Measurements from ENCODE around the gene SCN3A. TPM values are rescaled to one million over a fixed set of nuclear protein-coding genes. Genes with fewer than 3 reads are reported as not detected.

Gene SCN3A
- total and polyA plus RNA-seq, 10 of the 15 experiments (the other 5 are each of a cell fraction or from before 2014, with no cell fraction given): 0.04 to 0.34 (median 0.06) TPM; not detected in 3

DNA sequence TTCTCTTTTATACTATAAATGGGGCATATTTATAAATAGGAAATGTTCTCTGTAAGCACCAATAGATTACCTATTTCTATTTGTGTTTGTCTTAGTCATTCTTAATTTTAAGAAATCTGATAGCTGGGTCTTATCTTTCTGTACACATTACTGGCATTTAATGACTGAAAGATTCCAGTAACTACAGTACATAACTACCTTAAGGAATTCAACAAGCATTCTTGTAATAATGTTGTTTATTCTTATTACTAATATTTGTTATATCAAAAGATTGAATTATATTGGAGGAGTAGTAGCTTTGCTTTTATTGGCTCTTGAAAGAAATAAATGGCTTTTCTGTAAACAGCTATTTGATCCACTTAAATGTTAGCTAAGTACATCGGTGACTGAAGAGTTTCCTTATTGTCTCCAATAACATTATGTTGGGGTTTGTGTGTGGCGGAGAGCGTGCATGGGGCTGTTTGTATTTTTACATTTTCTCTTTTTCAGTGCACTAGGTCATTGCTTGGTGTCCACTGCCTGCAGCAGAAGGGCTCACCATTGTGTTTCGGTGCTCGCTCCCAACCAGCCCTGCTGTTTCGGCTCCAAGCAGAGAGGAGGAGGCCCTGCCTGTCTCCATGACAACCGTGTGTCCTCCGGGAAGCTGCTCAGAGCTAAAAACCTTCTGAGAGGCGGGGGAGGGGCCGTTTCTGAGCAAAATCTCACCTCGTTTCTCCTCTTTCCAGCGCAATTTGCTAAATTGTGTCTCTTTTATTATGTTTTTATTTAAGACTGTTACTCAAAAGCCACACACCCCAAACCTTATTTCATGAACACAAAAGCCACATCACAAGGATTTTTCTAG is 136.0 kb downstream of the SCN3A start:
- Histone ChIP-seq H3K4me3 (no peak overlapping the region), H3K4me1 (ENCODE audit: control insufficient read depth, insufficient read depth, low read length) (no peaks in the 10 kb centered on the region), H4K20me1 (ENCODE audit: control insufficient read depth, insufficient read depth) (no peaks in the 10 kb centered on the region), H3K79me2 (ENCODE audit: control insufficient read depth, insufficient read depth, low read length) (no peaks in the 10 kb centered on the region), H3K4me2 (ENCODE audit: control insufficient read depth, insufficient read depth) (no peak overlapping the region), H3K9me3 (replicated peaks; ENCODE audit: control insufficient read depth, insufficient read depth, low read length) (no peaks in the 10 kb centered on the region), H2AFZ (ENCODE audit: control insufficient read depth, low read depth, low read length) (no peak overlapping the region), H3K36me3 (ENCODE audit: control insufficient read depth in 2 of 2, insufficient read depth in 2 of 2, low read length in 1 of 2) (no peaks in the 10 kb centered on the region), H3K9ac (ENCODE audit: control insufficient read depth, insufficient read depth, low read length) (no peak overlapping the region), H3K27ac (ENCODE audit: control insufficient read depth, insufficient read depth) (no peak overlapping the region), H3K27me3 (replicated peaks in 1 of 2; ENCODE audit: control insufficient read depth in 2 of 2, insufficient read depth in 2 of 2, low read length in 1 of 2) (no peaks in the 10 kb centered on the region)
- ATAC-seq (no peak), DNase-seq (ENCODE audit: low read depth, low spot score) (no peak), FAIRE-seq (no peak)
- ChIA-PET CTCF (interaction anchor here (0.6 kb wide), 1 partner anchor 54 kb away, joined by 3 read pairs; no protein-coding TSS in a partner anchor), RAD21 (ENCODE audit: unreplicated experiment) (no interaction called here), SMC1A (ENCODE audit: uncharacterized antibody, unreplicated experiment) (no interaction called here), POLR2A (no interaction called here)
- TF ChIP-seq MTA2 (IDR thresholded peaks at IDR 0.05; ENCODE audit: low read depth) (no peak), CBFB (IDR thresholded peaks at IDR 0.05; ENCODE audit: low read depth) (no peak), MYB (IDR thresholded peaks at IDR 0.05; ENCODE audit: borderline replicate concordance, low read depth, low read length) (no peak), YBX1 (IDR thresholded peaks at IDR 0.05) (no peak)
- TF ChIP-seq, protein P1, sequence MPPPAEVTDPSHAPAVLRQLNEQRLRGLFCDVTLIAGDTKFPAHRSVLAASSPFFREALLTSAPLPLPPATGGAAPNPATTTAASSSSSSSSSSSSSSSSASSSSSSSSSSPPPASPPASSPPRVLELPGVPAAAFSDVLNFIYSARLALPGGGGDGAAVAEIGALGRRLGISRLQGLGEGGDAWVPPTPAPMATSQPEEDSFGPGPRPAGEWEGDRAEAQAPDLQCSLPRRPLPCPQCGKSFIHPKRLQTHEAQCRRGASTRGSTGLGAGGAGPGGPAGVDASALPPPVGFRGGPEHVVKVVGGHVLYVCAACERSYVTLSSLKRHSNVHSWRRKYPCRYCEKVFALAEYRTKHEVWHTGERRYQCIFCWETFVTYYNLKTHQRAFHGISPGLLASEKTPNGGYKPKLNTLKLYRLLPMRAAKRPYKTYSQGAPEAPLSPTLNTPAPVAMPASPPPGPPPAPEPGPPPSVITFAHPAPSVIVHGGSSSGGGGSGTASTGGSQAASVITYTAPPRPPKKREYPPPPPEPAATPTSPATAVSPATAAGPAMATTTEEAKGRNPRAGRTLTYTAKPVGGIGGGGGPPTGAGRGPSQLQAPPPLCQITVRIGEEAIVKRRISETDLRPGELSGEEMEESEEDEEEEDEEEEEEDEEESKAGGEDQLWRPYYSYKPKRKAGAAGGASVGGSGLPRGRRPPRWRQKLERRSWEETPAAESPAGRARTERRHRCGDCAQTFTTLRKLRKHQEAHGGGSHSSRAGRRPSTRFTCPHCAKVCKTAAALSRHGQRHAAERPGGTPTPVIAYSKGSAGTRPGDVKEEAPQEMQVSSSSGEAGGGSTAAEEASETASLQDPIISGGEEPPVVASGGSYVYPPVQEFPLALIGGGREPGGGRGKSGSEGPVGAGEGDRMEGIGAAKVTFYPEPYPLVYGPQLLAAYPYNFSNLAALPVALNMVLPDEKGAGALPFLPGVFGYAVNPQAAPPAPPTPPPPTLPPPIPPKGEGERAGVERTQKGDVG (CRISPR knock-in tag; IDR thresholded peaks at IDR 0.05): no peak
- in situ Hi-C loops (cut with MboI) (no loop called here), intact Hi-C loops (cut with micrococcal nuclease; ENCODE audit: unreplicated experiment) (no loop called here)
- 22% methylated on average over 12 of the region's 12 CpGs for WGBS (ENCODE audit: insufficient coverage, insufficient replicate concordance, low lambda C conversion rate, missing lambda C conversion rate)
- no TSS peak for BruUV-seq (replicated peaks)
